DND-41 (cell line): ENCODE data around the gene MYO16.

Experiments
- CTCF ChIP-seq: IDR thresholded peaks from 2 replicates; pipeline ENCODE4 v1.5.1; 2012; ENCODE audit warnings: borderline replicate concordance, low read length, moderate library complexity, mild to moderate bottlenecking; ENCODE audit not compliant: poor library complexity, severe bottlenecking; ENCODE audit errors: extremely low read depth
- EZH2 ChIP-seq: IDR thresholded peaks from 3 replicates; pipeline ENCODE4 v1.6.1; 2012; ENCODE audit warnings: borderline replicate concordance, low read depth, mild to moderate bottlenecking, moderate library complexity, low read length, inconsistent platforms; ENCODE audit not compliant: severe bottlenecking

GRCh38 chr13:108962654-108963053 is 333.2 kb downstream of the MYO16 start:
- no peak for TF ChIP-seq CTCF
- TF ChIP-seq EZH2, result no peak
